HCT116 (cell line): ENCODE results near the gene FBXL17. TPM values are rescaled to one million over a fixed set of nuclear protein-coding genes. Genes with fewer than 3 reads are reported as not detected.

Experiments
- ATAC-seq: fragments of 200-7000 bp; cut with Tn5 transposase; 2 replicates; pipeline ENCODE4 v1.9.1; 2020; ENCODE audit warnings: mild to moderate bottlenecking, moderate library complexity
- BruUV-seq: library from RNA; stranded (reverse); fragments of 400-500 nt; replicated peaks from 2 replicates; lab custom pipeline; 2021; lab: Mats Ljungman, UMichigan
- CTCF ChIA-PET: fragments of 300-600 bp; sonication (Branson Sonifier 250); formaldehyde crosslinking; loops from one replicate; lab custom pipeline; 2021; ENCODE audit warnings: antibody characterized with exemption; lab: Charles Lee
- POLR2A ChIA-PET: fragments of 300-600, 350-600 bp; sonication (Branson Sonifier 250); formaldehyde crosslinking; loops from one replicate; lab custom pipeline; 2021; ENCODE audit warnings: antibody characterized with exemption; lab: Charles Lee
- RAD21 ChIA-PET, 2 experiments: fragments of 300-600 bp; sonication (Branson Sonifier 250); formaldehyde crosslinking; loops; one replicate each; lab custom pipeline; 2023; ENCODE audit warnings: low total read pairs in 2 of 2; ENCODE audit not compliant: uncharacterized antibody in 2 of 2, unreplicated experiment in 2 of 2, low non-redundant PET in 1 of 2; lab: Charles Lee
- DNase-seq: peaks from one replicate; pipeline ENCODE4 v3.0.0-alpha.2; 2010; ENCODE audit warnings: low read depth, low spot score
- H2AFZ ChIP-seq: fragments of 200-600 bp; shearing (Covaris generic), sonication (generic); 2 replicates; pipeline ENCODE4 v1.6.1; 2017; ENCODE audit warnings: low read depth, mixed run types, mixed read lengths, antibody characterized with exemption, low read length; ENCODE audit not compliant: poor library complexity, severe bottlenecking
- H3K27ac ChIP-seq: 2 replicates; pipeline ENCODE4 v1.5.1; 2012; ENCODE audit warnings: low read depth, low read length
- H3K27me3 ChIP-seq: fragments of 200-600 bp; sonication (generic); 2 replicates; pipeline ENCODE4 v1.6.1; 2016; ENCODE audit warnings: mixed run types, low read length, mixed read lengths; ENCODE audit not compliant: insufficient read depth
- H3K36me3 ChIP-seq, 2 experiments: fragments of 200-500 bp in 1 of 2; fragments of 200-600 bp in 1 of 2; sonication (Bioruptor generic) in 1 of 2; sonication (generic) in 1 of 2; 2 replicates each; pipeline versions ENCODE4 v1.5.1 to v1.6.1; 2014 to 2016; ENCODE audit warnings: low read length in 2 of 2, inconsistent platforms in 1 of 2, mixed read lengths in 1 of 2, mixed run types in 1 of 2; ENCODE audit not compliant: insufficient read depth in 2 of 2, control insufficient read depth in 1 of 2
- H3K4me1 ChIP-seq, 2 experiments: fragments of 200-600 bp in 1 of 2; sonication (generic) in 1 of 2; 2 replicates each; pipeline versions ENCODE4 v1.5.1 to v1.6.1; 2012 to 2017; ENCODE audit warnings: low read length in 2 of 2, inconsistent platforms in 1 of 2, mild to moderate bottlenecking in 1 of 2, mixed read lengths in 1 of 2, mixed run types in 1 of 2, moderate library complexity in 1 of 2; ENCODE audit not compliant: insufficient read depth in 2 of 2, control insufficient read depth in 1 of 2
- H3K4me2 ChIP-seq: fragments of 200-600 bp; sonication (generic); 2 replicates; pipeline ENCODE4 v1.6.1; 2017; ENCODE audit warnings: mixed run types, low read length, mixed read lengths
- H3K4me3 ChIP-seq, 2 experiments: fragments of 200-600 bp in 1 of 2; sonication (generic) in 1 of 2; replicated peaks in 1 of 2; 2 replicates each; pipeline ENCODE4 v1.5.1; 2011 to 2016; ENCODE audit warnings: low read length in 2 of 2, control low read depth in 1 of 2, low read depth in 1 of 2, mild to moderate bottlenecking in 1 of 2, mixed read lengths in 1 of 2, mixed run types in 1 of 2
- H3K79me2 ChIP-seq: fragments of 200-600 bp; sonication (generic); 2 replicates; pipeline ENCODE4 v1.6.1; 2017; ENCODE audit warnings: mild to moderate bottlenecking, mixed run types, low read length, moderate library complexity, mixed read lengths; ENCODE audit not compliant: insufficient read depth
- H3K9ac ChIP-seq: fragments of 200-600 bp; sonication (generic); 2 replicates; pipeline ENCODE4 v1.6.1; 2016; ENCODE audit warnings: low read length, mixed read lengths
- H3K9me2 ChIP-seq: fragments of 200-600 bp; sonication (generic), shearing (Covaris generic); 2 replicates; pipeline ENCODE4 v1.6.1; 2017; ENCODE audit warnings: mixed run types, mild to moderate bottlenecking, moderate library complexity; ENCODE audit not compliant: insufficient read depth
- H3K9me3 ChIP-seq, 2 experiments: fragments of 200-500 bp in 1 of 2; fragments of 200-600 bp in 1 of 2; sonication (Bioruptor generic) in 1 of 2; sonication (generic) in 1 of 2; 2 replicates each; pipeline ENCODE4 v1.6.1; 2014 to 2017; ENCODE audit warnings: low read length in 2 of 2, mixed read lengths in 2 of 2, inconsistent platforms in 1 of 2, low read depth in 1 of 2, mild to moderate bottlenecking in 1 of 2, mixed run types in 1 of 2, moderate library complexity in 1 of 2; ENCODE audit not compliant: control insufficient read depth in 1 of 2, insufficient read depth in 1 of 2
- H4K20me1 ChIP-seq: fragments of 200-600 bp; sonication (generic), shearing (Covaris generic); 2 replicates; pipeline ENCODE4 v1.6.1; 2017; ENCODE audit warnings: mixed run types, mild to moderate bottlenecking, moderate library complexity; ENCODE audit not compliant: insufficient read depth
- CBX3 ChIP-seq: IDR thresholded peaks from 2 replicates; pipeline ENCODE4 v1.6.1; 2012; ENCODE audit warnings: low read depth
- EGR1 ChIP-seq: IDR thresholded peaks from 2 replicates; pipeline ENCODE4 v1.6.1; 2012; ENCODE audit warnings: low read depth
- ELF1 ChIP-seq: IDR thresholded peaks from 2 replicates; pipeline ENCODE4 v1.6.1; 2012; ENCODE audit warnings: low read depth, borderline replicate concordance
- EZH2 ChIP-seq: fragments of 200-600 bp; sonication (generic); IDR thresholded peaks from 2 replicates; pipeline ENCODE4 v1.6.1; 2017; ENCODE audit warnings: antibody characterized with exemption, mixed run types
- EZH2phosphoT487 ChIP-seq: fragments of 200-600 bp; IDR thresholded peaks from 2 replicates; pipeline ENCODE4 v1.6.1; 2018; ENCODE audit warnings: antibody characterized with exemption, borderline replicate concordance
- FOSL1 ChIP-seq: IDR thresholded peaks from 2 replicates; pipeline ENCODE4 v1.6.1; 2012; ENCODE audit warnings: low read depth
- JUND ChIP-seq: IDR thresholded peaks from 2 replicates; pipeline ENCODE4 v1.6.1; 2012
- POLR2A ChIP-seq: IDR thresholded peaks from 2 replicates; pipeline ENCODE4 v1.7.0; 2011; ENCODE audit warnings: borderline replicate concordance; ENCODE audit not compliant: insufficient read depth, insufficient read length; ENCODE audit errors: extremely low read depth
- POLR2AphosphoS5 ChIP-seq: IDR thresholded peaks from 2 replicates; pipeline ENCODE4 v1.6.1; 2011; ENCODE audit warnings: mild to moderate bottlenecking, low read depth, low read length, moderate library complexity
- RAD21 ChIP-seq: IDR thresholded peaks from 2 replicates; pipeline ENCODE4 v1.6.1; 2012; ENCODE audit warnings: low read depth, mild to moderate bottlenecking
- SRF ChIP-seq: IDR thresholded peaks from 2 replicates; pipeline ENCODE4 v1.6.1; 2012; ENCODE audit warnings: low read depth
- TCF7L2 ChIP-seq: IDR thresholded peaks from 2 replicates; pipeline ENCODE4 v1.7.0; 2011; ENCODE audit warnings: borderline replicate concordance, inconsistent platforms; ENCODE audit not compliant: insufficient read depth, insufficient read length; ENCODE audit errors: extremely low read depth
- YY1 ChIP-seq: IDR thresholded peaks from 2 replicates; pipeline ENCODE4 v1.6.1; 2011; ENCODE audit warnings: low read length, low read depth, moderate library complexity, mild to moderate bottlenecking; ENCODE audit not compliant: insufficient replicate concordance; ENCODE audit errors: extremely low read depth
- ZFX ChIP-seq: fragments of 450-650 bp; IDR thresholded peaks from 2 replicates; pipeline ENCODE4 v1.6.1; 2017
- ZNF274 ChIP-seq: fragments of 200-500 bp; sonication (Bioruptor generic); IDR thresholded peaks from 2 replicates; pipeline ENCODE4 v1.6.1; 2014; ENCODE audit warnings: mild to moderate bottlenecking, low read depth, low read length, inconsistent platforms
- intact Hi-C: fragments of 100-400 bp; cut with micrococcal nuclease; formaldehyde crosslinking; loops from 2 replicates; pipeline ENCODE4 v1.10.0; 2022
- total RNA-seq: library from RNA; stranded (reverse); gene quantifications from one replicate; pipeline ENCODE4 v1.2.1, GENCODE V29; 2021; ENCODE audit not compliant: unreplicated experiment
- TF ChIP-seq, protein P1 (sequence below): IDR thresholded peaks from 2 replicates; pipeline ENCODE4 v1.6.1; 2012
- TF ChIP-seq, protein P2 (sequence below): IDR thresholded peaks from 2 replicates; pipeline ENCODE4 v1.6.1; 2011; ENCODE audit warnings: mild to moderate bottlenecking, low read length, moderate library complexity; ENCODE audit not compliant: insufficient replicate concordance; ENCODE audit errors: extremely low read depth
- TF ChIP-seq, protein P3 (sequence below): IDR thresholded peaks from 2 replicates; pipeline ENCODE4 v1.6.1; 2012
- TF ChIP-seq, protein P4 (sequence below), 3 experiments: fragments of 200-600 bp in 1 of 3; sonication (generic) in 1 of 3; IDR thresholded peaks in 2 of 3; conservative IDR thresholded peaks in 1 of 3; 2 replicates each; pipeline ENCODE4 v1.5.1; 2012 to 2017; ENCODE audit warnings: low read depth in 2 of 3, low read length in 2 of 3, antibody characterized with exemption in 1 of 3, borderline replicate concordance in 1 of 3, control low read depth in 1 of 3, mild to moderate bottlenecking in 1 of 3, mixed read lengths in 1 of 3, mixed run types in 1 of 3, moderate library complexity in 1 of 3; ENCODE audit not compliant: insufficient read depth in 1 of 3

FBXL17 gene
- total RNA-seq, 1 experiment from 2014 or later = 9.4 TPM

DNA sequence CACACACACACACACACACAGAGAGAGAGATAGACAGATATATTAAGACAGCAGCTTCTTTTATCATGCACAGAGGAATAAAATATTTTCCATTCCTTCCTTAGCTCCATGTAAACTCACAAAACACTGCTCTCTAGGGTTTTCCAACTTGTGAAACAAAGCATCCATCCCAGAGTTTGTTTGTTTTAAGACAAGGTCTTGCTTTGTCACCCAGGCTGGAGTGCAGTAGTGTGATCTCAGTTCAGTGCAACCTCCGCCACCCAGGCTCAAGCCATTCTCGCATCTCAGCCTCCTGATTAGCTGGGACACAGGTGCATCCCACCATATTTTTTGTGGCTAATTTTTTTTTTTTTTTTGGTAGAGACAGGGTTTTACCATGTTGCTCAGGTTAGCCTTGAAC lies 298.7 kb downstream of the FBXL17 start:
- H3K36me3 ChIP-seq = no peaks in the 10 kb centered on the region
- ATAC-seq (no peak), DNase-seq (no peak)
- H3K27me3 ChIP-seq = no peaks in the 10 kb centered on the region
- no peaks in the 10 kb centered on the region for H3K9me2 ChIP-seq
- BruUV-seq = no TSS peak
- TF ChIP-seq, protein P1, sequence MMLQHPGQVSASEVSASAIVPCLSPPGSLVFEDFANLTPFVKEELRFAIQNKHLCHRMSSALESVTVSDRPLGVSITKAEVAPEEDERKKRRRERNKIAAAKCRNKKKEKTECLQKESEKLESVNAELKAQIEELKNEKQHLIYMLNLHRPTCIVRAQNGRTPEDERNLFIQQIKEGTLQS = no peak
- no peak for TF ChIP-seq EZH2
- no peak for TF ChIP-seq RAD21
- TF ChIP-seq TCF7L2 = no peak
- TF ChIP-seq POLR2A = no peak
- TF ChIP-seq YY1 = no peak
- no peak for TF ChIP-seq POLR2AphosphoS5
- TF ChIP-seq, protein P2, sequence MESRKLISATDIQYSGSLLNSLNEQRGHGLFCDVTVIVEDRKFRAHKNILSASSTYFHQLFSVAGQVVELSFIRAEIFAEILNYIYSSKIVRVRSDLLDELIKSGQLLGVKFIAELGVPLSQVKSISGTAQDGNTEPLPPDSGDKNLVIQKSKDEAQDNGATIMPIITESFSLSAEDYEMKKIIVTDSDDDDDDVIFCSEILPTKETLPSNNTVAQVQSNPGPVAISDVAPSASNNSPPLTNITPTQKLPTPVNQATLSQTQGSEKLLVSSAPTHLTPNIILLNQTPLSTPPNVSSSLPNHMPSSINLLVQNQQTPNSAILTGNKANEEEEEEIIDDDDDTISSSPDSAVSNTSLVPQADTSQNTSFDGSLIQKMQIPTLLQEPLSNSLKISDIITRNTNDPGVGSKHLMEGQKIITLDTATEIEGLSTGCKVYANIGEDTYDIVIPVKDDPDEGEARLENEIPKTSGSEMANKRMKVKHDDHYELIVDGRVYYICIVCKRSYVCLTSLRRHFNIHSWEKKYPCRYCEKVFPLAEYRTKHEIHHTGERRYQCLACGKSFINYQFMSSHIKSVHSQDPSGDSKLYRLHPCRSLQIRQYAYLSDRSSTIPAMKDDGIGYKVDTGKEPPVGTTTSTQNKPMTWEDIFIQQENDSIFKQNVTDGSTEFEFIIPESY = no peak
- TF ChIP-seq, protein P3, sequence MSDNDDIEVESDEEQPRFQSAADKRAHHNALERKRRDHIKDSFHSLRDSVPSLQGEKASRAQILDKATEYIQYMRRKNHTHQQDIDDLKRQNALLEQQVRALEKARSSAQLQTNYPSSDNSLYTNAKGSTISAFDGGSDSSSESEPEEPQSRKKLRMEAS = no peak
- no peak for TF ChIP-seq ZNF274
- no peak for TF ChIP-seq JUND
- no peak for TF ChIP-seq EGR1
- TF ChIP-seq CBX3 = no peak
- TF ChIP-seq ZFX = no peak
- TF ChIP-seq ELF1 = no peak
- TF ChIP-seq, protein P4, sequence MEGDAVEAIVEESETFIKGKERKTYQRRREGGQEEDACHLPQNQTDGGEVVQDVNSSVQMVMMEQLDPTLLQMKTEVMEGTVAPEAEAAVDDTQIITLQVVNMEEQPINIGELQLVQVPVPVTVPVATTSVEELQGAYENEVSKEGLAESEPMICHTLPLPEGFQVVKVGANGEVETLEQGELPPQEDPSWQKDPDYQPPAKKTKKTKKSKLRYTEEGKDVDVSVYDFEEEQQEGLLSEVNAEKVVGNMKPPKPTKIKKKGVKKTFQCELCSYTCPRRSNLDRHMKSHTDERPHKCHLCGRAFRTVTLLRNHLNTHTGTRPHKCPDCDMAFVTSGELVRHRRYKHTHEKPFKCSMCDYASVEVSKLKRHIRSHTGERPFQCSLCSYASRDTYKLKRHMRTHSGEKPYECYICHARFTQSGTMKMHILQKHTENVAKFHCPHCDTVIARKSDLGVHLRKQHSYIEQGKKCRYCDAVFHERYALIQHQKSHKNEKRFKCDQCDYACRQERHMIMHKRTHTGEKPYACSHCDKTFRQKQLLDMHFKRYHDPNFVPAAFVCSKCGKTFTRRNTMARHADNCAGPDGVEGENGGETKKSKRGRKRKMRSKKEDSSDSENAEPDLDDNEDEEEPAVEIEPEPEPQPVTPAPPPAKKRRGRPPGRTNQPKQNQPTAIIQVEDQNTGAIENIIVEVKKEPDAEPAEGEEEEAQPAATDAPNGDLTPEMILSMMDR (IDR thresholded peaks at IDR 0.05 in 2 of 3, conservative IDR thresholded peaks at IDR 0.05 in 1 of 3; ENCODE audit: borderline replicate concordance in 1 of 3, insufficient read depth in 1 of 3, low read depth in 2 of 3, low read length in 2 of 3) = no peak
- TF ChIP-seq SRF = no peak
- no peak for TF ChIP-seq EZH2phosphoT487
- no peak for TF ChIP-seq FOSL1
- no peak overlapping the region for H3K4me2 ChIP-seq
- H2AFZ ChIP-seq = no peak overlapping the region
- RAD21 ChIA-PET = no interaction called here
- H3K4me3 ChIP-seq = no peak overlapping the region
- H3K4me1 ChIP-seq = no peaks in the 10 kb centered on the region
- H3K9ac ChIP-seq = no peak overlapping the region
- H4K20me1 ChIP-seq = no peaks in the 10 kb centered on the region
- H3K27ac ChIP-seq = no peak overlapping the region
- no peaks in the 10 kb centered on the region for H3K79me2 ChIP-seq
- no peaks in the 10 kb centered on the region for H3K9me3 ChIP-seq
- intact Hi-C loops = no loop called here
- CTCF ChIA-PET = no interaction called here
- POLR2A ChIA-PET = no interaction called here
